ENCODE data around the gene MAP1LC3B.

The MAP1LC3B gene

DNA sequence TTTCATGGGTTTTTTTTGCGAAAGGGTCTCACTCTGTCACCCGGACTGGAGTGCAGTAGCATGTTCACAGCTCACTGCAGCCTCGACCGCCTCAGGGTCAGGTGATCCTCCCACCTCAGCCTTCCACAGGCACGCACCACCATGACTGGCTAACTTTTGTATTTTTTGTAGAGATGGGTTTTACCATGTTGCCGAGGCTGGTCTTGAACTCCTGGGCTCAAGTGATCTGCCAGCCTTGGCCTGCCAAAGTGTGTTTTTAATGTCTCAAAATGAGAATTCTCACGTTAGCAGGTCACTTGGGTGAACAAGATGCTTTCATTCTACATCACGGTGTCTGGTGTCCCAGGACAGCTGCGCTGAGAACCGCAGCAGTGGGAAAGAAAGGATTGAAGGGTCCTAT is 11.7 kb upstream of the MAP1LC3B start:
- no peak overlapping the region for H3K23ac ChIP-seq (ENCODE audit: low read length)
- no peak overlapping the region for H3K4ac ChIP-seq (ENCODE audit: low read depth, low read length)
- H3K4me1 ChIP-seq (ENCODE audit: control insufficient read depth in 1 of 2, insufficient read depth in 2 of 2, low read length in 2 of 2) = peaks cover 2 to 8% of the 10 kb centered on the region in 2 experiments
- H2AFZ ChIP-seq (ENCODE audit: insufficient read depth, low read length, poor library complexity) = no peak overlapping the region
- no peak overlapping the region for H3K9ac ChIP-seq (ENCODE audit: low read length)
- no peak for DNase-seq
- H2BK12ac ChIP-seq (ENCODE audit: low read length) = no peak overlapping the region
- peaks cover 2% of the 10 kb centered on the region in 2 experiments for H3K36me3 ChIP-seq (ENCODE audit: control insufficient read depth in 1 of 2, insufficient read depth in 2 of 2, low read length in 2 of 2)
- no peak overlapping the region for H2BK120ac ChIP-seq (ENCODE audit: insufficient read depth, low read length, poor library complexity)
- WGBS (ENCODE audit: extremely low coverage, insufficient coverage, insufficient read length) = no CpG with 5 or more reads among the region's 10 CpGs
- peaks cover 13% of the 10 kb centered on the region for H3K79me1 ChIP-seq (ENCODE audit: low read length)
- H2BK5ac ChIP-seq (ENCODE audit: low read depth, low read length, poor library complexity) = no peak overlapping the region
- H4K12ac ChIP-seq (ENCODE audit: low read depth, low read length) = no peak overlapping the region
- H3K9me3 ChIP-seq (ENCODE audit: insufficient read depth, low read depth, low read length) = peaks cover 2% of the 10 kb centered on the region
- no peak overlapping the region for H4K91ac ChIP-seq (ENCODE audit: low read depth, low read length)
- H3K27ac ChIP-seq (ENCODE audit: low read depth, low read length) = no peak overlapping the region
- no peaks in the 10 kb centered on the region for H3K27me3 ChIP-seq (ENCODE audit: insufficient read depth, low read length)
- no peak overlapping the region for H4K8ac ChIP-seq (ENCODE audit: low read depth, low read length)
- peaks cover 10% of the 10 kb centered on the region for H3K79me2 ChIP-seq (ENCODE audit: control insufficient read depth, insufficient read depth, low read length, poor library complexity)
- H3K4me2 ChIP-seq (ENCODE audit: low read length) = no peak overlapping the region
- H3K18ac ChIP-seq (ENCODE audit: low read length) = no peak overlapping the region
- no peak overlapping the region for H3K4me3 ChIP-seq (ENCODE audit: low read depth, low read length)
- no peak overlapping the region for H3K14ac ChIP-seq (ENCODE audit: low read length)
- H2AK5ac ChIP-seq (ENCODE audit: low read length) = no peak overlapping the region

DNA sequence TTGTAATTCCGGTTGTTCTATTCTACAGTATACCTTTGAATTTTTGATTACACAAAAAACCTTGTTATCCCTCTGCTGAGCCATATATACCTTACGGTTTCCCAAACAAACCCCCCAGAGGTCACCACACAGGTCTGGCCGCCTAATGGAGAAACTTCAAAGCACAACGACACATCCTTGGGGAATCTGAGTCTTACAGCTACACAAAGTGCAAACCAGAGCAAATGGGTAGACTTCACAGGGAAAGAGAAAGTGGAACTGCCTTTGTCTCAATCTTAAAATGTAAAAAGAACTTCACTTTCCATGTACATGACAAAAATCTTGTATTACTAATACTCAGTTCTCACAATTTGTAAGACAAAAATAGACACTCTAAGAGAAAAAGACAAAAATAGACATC is 11.3 kb upstream of the MAP1LC3B start:
- WGBS (ENCODE audit: extremely low coverage, insufficient coverage, insufficient read length) = no CpG with 5 or more reads among the region's 4 CpGs
- no peak overlapping the region for H2AK5ac ChIP-seq (ENCODE audit: low read length)
- H3K27me3 ChIP-seq (ENCODE audit: insufficient read depth, low read length) = no peaks in the 10 kb centered on the region
- H3K14ac ChIP-seq (ENCODE audit: low read length) = no peak overlapping the region
- H2AFZ ChIP-seq (ENCODE audit: insufficient read depth, low read length, poor library complexity) = no peak overlapping the region
- H3K4ac ChIP-seq (ENCODE audit: low read depth, low read length) = no peak overlapping the region
- no peak overlapping the region for H4K91ac ChIP-seq (ENCODE audit: low read depth, low read length)
- H2BK5ac ChIP-seq (ENCODE audit: low read depth, low read length, poor library complexity) = no peak overlapping the region
- H3K4me2 ChIP-seq (ENCODE audit: low read length) = no peak overlapping the region
- H2BK120ac ChIP-seq (ENCODE audit: insufficient read depth, low read length, poor library complexity) = no peak overlapping the region
- H3K9me3 ChIP-seq (ENCODE audit: insufficient read depth, low read depth, low read length) = peaks cover 2% of the 10 kb centered on the region
- H4K8ac ChIP-seq (ENCODE audit: low read depth, low read length) = no peak overlapping the region
- no peak overlapping the region for H4K12ac ChIP-seq (ENCODE audit: low read depth, low read length)
- no peak for DNase-seq
- H3K4me1 ChIP-seq (ENCODE audit: control insufficient read depth in 1 of 2, insufficient read depth in 2 of 2, low read length in 2 of 2) = peaks cover 2 to 8% of the 10 kb centered on the region in 2 experiments
- no peak overlapping the region for H3K18ac ChIP-seq (ENCODE audit: low read length)
- H3K79me1 ChIP-seq (ENCODE audit: low read length) = peaks cover 13% of the 10 kb centered on the region
- no peak overlapping the region for H3K9ac ChIP-seq (ENCODE audit: low read length)
- no peak overlapping the region for H3K23ac ChIP-seq (ENCODE audit: low read length)
- no peak overlapping the region for H2BK12ac ChIP-seq (ENCODE audit: low read length)
- peaks cover 2% of the 10 kb centered on the region in 2 experiments for H3K36me3 ChIP-seq (ENCODE audit: control insufficient read depth in 1 of 2, insufficient read depth in 2 of 2, low read length in 2 of 2)
- peaks cover 10% of the 10 kb centered on the region for H3K79me2 ChIP-seq (ENCODE audit: control insufficient read depth, insufficient read depth, low read length, poor library complexity)
- no peak overlapping the region for H3K4me3 ChIP-seq (ENCODE audit: low read depth, low read length)
- no peak overlapping the region for H3K27ac ChIP-seq (ENCODE audit: low read depth, low read length)

DNA sequence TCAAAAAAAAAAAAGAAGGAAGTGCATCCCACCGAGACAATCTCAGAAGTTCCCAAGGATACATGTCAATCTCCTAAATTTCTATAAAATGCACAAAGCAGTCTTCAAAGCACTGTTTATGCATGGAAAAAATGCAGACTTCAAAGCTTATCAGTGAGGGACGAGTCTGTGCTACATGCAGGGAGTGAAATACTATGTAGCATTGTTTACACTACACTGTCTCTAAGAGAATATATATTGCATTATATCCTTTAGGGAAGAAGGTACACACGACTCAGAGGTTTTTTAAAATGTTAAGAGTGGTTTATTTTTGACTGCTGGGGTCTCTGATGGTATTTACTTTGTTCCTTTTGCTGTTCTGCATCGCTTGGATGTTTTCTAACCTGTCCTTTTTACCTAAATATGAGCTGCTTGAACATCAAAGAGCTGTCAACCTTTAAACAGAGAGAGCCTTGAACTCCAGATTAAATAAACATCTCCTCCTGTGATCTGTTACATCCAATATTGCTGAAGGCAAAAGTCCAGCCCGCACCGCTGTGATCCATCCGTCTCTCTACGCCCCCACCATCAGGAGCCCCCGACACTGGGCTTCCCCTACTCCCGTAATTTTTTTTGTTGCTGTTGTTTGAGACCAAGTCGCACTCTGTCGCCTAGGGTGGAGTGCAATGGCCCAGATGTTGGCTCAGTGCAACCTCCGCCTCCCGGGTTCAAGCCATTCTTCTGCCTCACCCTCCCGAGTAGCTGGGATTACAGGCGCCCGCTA is 9.9 kb upstream of the MAP1LC3B start:
- H2BK5ac ChIP-seq (ENCODE audit: low read depth, low read length, poor library complexity) = no peak overlapping the region
- no peak overlapping the region for H4K91ac ChIP-seq (ENCODE audit: low read depth, low read length)
- H3K4ac ChIP-seq (ENCODE audit: low read depth, low read length) = no peak overlapping the region
- no peak for DNase-seq
- H2BK120ac ChIP-seq (ENCODE audit: insufficient read depth, low read length, poor library complexity) = no peak overlapping the region
- H3K9me3 ChIP-seq (ENCODE audit: insufficient read depth, low read depth, low read length) = peaks cover 2% of the 10 kb centered on the region
- no peak overlapping the region for H2AK5ac ChIP-seq (ENCODE audit: low read length)
- H3K79me2 ChIP-seq (ENCODE audit: control insufficient read depth, insufficient read depth, low read length, poor library complexity) = peaks cover 10% of the 10 kb centered on the region
- no peak overlapping the region for H2AFZ ChIP-seq (ENCODE audit: insufficient read depth, low read length, poor library complexity)
- peaks cover 2 to 8% of the 10 kb centered on the region in 2 experiments for H3K4me1 ChIP-seq (ENCODE audit: control insufficient read depth in 1 of 2, insufficient read depth in 2 of 2, low read length in 2 of 2)
- no peak overlapping the region for H4K12ac ChIP-seq (ENCODE audit: low read depth, low read length)
- no peak overlapping the region for H3K18ac ChIP-seq (ENCODE audit: low read length)
- no peak overlapping the region for H2BK12ac ChIP-seq (ENCODE audit: low read length)
- H3K14ac ChIP-seq (ENCODE audit: low read length) = peak overlapping the region; percentile 4
- H3K9ac ChIP-seq (ENCODE audit: low read length) = no peak overlapping the region
- H4K8ac ChIP-seq (ENCODE audit: low read depth, low read length) = peak overlapping the region; percentile 16
- H3K4me2 ChIP-seq (ENCODE audit: low read length) = peak overlapping the region; percentile 85
- H3K4me3 ChIP-seq (ENCODE audit: low read depth, low read length) = no peak overlapping the region
- H3K79me1 ChIP-seq (ENCODE audit: low read length) = peaks cover 13% of the 10 kb centered on the region
- no peak overlapping the region for H3K23ac ChIP-seq (ENCODE audit: low read length)
- H3K27ac ChIP-seq (ENCODE audit: low read depth, low read length) = no peak overlapping the region
- no CpG with 5 or more reads among the region's 17 CpGs for WGBS (ENCODE audit: extremely low coverage, insufficient coverage, insufficient read length)
- H3K27me3 ChIP-seq (ENCODE audit: insufficient read depth, low read length) = no peaks in the 10 kb centered on the region
- H3K36me3 ChIP-seq (ENCODE audit: control insufficient read depth in 1 of 2, insufficient read depth in 2 of 2, low read length in 2 of 2) = peaks cover 2% of the 10 kb centered on the region in 2 experiments

DNA sequence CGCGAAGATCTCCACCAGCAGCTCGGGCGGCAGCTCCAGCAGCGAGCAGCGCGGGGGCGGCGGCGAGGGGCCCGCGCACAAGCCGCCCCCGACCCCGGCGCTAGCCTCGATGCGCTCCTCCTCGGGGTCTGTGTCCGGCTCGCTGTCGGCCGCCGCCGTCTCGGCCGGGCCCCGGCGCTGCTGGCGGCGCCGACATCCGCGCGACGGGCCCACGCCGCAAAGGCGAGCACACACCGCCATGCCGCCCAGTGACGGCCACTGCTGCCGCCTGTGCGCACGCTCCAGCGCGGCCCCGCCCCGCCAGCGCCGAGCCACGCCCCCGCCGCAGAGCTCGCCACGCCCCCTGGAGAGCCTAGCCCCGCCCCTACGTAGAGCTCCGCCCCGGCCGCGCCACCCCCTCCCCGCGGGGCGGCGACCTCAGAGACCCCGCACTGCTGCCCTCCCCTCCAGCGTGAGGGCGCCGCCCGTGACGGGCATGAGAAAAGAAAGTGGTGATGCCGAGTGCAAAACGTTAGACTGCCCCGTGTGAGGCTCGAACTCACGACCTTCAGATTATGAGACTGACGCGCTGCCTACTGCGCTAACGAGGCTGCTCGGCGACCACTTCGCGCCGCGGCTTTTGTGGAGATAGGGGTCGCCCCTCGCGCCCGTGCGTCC is 8.5 kb upstream of the MAP1LC3B start, which contains the start of gene FBXO31:
Gene FBXO31, minus strand, starts transcription at position 272 of the 657 bp plus-strand sequence. Its CDS starts 32 bp downstream, at position 240.
- no peak within 1 kb of the TSS for H3K23ac ChIP-seq (ENCODE audit: low read length)
- H2AK5ac ChIP-seq (ENCODE audit: low read length) = no peak within 1 kb of the TSS
- peak within 1 kb of the TSS; percentile 85 for H3K4me2 ChIP-seq (ENCODE audit: low read length)
- DNase-seq = peak; percentile 66 to 88
- peaks cover 2% of the 10 kb centered on the region in 2 experiments for H3K36me3 ChIP-seq (ENCODE audit: control insufficient read depth in 1 of 2, insufficient read depth in 2 of 2, low read length in 2 of 2)
- H3K4ac ChIP-seq (ENCODE audit: low read depth, low read length) = peak within 1 kb of the TSS; percentile 53
- peak within 1 kb of the TSS; percentile 79 for H3K4me3 ChIP-seq (ENCODE audit: low read depth, low read length)
- no peaks in the 10 kb centered on the region for H3K27me3 ChIP-seq (ENCODE audit: insufficient read depth, low read length)
- peak within 1 kb of the TSS; percentile 58 for H4K8ac ChIP-seq (ENCODE audit: low read depth, low read length)
- H2BK120ac ChIP-seq (ENCODE audit: insufficient read depth, low read length, poor library complexity) = peak within 1 kb of the TSS; percentile 58
- peak within 1 kb of the TSS; percentile 70 for H2AFZ ChIP-seq (ENCODE audit: insufficient read depth, low read length, poor library complexity)
- H3K14ac ChIP-seq (ENCODE audit: low read length) = peak within 1 kb of the TSS; percentile 49
- H2BK12ac ChIP-seq (ENCODE audit: low read length) = peak within 1 kb of the TSS; percentile 29
- no CpG with 5 or more reads among the region's 92 CpGs for WGBS (ENCODE audit: extremely low coverage, insufficient coverage, insufficient read length)
- H3K9me3 ChIP-seq (ENCODE audit: insufficient read depth, low read depth, low read length) = peaks cover 2% of the 10 kb centered on the region
- H4K12ac ChIP-seq (ENCODE audit: low read depth, low read length) = peak within 1 kb of the TSS; percentile 45
- peak within 1 kb of the TSS; percentile 50 for H3K27ac ChIP-seq (ENCODE audit: low read depth, low read length)
- peaks cover 13% of the 10 kb centered on the region for H3K79me1 ChIP-seq (ENCODE audit: low read length)
- peaks cover 10% of the 10 kb centered on the region for H3K79me2 ChIP-seq (ENCODE audit: control insufficient read depth, insufficient read depth, low read length, poor library complexity)
- peak within 1 kb of the TSS; percentile 20 for H4K91ac ChIP-seq (ENCODE audit: low read depth, low read length)
- peak within 1 kb of the TSS; percentile 88 for H3K18ac ChIP-seq (ENCODE audit: low read length)
- peaks cover 2 to 11% of the 10 kb centered on the region in 2 experiments for H3K4me1 ChIP-seq (ENCODE audit: control insufficient read depth in 1 of 2, insufficient read depth in 2 of 2, low read length in 2 of 2)
- H2BK5ac ChIP-seq (ENCODE audit: low read depth, low read length, poor library complexity) = peak within 1 kb of the TSS; percentile 39
- H3K9ac ChIP-seq (ENCODE audit: low read length) = peak within 1 kb of the TSS; percentile 75
